Activated T-cell treated with anti-CD3 and anti-CD28 coated beads, Interleukin-2, amount 50 U/mL, for 1 hour (primary cell): Measurements from ENCODE around the gene DIS3L2.
"Not testable (repeated sequence)": the region's sequence is repeated elsewhere in the genome, so short reads cannot be mapped to it uniquely, and the experiment has no call there.

Source experiments
- DNase-seq: peaks from one replicate; pipeline ENCODE4 v3.0.0-alpha.2; 2020

The DIS3L2 gene

DNA sequence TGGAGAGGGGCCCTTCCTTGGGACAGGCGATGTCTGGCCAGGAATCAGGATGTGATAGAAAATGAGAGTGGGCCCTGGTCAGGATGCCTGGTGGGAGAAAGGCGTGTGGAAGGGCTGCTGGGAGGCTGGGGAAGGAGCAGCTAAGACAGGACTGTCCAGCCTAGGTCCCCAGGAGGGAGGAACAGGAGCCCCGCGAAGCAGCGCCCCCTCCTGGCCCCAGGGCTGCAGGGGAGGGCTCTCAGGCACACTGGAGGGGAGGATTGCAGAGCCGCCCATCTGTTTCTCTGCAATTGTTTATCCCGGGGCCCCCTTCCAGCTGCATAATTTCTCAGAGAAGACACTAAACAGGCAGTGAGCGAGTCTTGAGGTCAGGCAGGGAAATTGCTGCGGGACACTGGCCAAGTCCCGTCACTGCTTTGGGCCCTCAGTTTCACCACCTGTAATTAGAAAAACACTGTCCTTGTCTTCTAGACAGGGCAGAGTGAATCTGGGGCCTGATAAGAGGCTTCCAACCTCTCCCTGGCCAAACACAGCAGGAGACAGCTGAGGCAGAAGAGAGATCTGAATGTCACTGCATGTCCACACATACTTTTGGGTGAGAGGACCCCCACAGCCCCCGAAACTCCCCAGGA is 31.4 kb upstream of the DIS3L2 start:
- DNase-seq: no peak

- no peak for DNase-seq
Observed at GRCh38 chr2:231930593-231931281, 30.8 kb upstream of the DIS3L2 start.

GRCh38 chr2:231931481-231931915 is 30.0 kb upstream of the DIS3L2 start:
- no peak for DNase-seq

DNA sequence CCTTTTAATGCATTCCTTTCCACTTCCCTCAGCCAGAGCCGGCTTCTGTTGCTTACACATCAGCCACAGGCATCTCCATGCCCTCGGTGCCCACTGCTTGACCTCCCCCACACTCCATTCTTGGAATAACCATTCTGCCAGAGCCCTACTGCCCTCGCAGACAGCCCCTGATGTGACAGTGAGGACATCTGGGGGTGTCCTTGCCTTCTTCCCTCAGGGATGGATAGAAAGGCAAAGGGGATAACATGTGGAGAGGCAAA is 28.9 kb upstream of the DIS3L2 start:
- no peak for DNase-seq

DNA sequence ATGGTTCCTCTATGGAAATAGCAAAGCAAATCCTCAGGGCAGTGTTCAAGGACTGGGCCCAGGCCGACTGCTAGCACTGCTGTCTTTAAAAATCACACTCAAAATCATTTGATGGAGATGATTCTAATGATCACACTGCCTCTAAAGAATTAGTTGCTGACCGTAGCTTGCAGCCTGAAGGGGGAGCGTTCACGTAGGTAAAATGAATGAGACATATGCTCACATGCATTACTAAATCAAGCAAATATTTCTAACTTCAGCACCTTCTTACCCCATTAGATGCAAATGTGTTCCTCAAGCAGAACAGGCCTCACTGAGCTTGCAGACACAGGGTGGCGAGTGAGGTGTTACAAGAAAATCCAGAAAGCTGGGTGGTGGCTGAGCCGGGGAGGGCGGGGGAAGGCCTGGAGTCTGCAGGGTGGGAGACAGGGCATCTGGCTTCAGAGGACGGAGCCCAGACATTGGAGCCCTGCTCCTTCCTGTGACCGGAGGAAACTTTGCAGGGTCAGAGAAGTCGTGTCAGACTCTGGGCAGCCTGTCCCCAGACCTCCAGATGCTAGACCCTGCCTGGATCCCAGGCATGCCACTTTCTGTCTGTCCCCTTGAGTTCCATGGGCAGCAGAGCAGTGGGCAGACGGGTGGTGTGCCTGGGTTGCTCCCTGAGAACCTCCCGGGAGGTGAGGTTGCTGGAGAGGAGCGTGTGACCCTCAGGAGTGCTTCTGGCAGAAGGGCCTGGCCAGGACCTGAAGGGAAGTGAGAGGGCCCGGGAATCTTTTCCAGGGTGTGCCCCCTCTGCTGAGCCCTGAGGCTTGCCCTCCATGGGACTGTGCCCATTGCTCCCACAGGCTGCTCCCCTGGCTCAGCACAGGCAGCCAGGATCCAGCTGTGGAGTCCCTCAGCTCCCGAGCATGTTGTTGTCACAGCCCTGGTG is 28.3 kb upstream of the DIS3L2 start:
- no peak for DNase-seq

GRCh38 chr2:231933916-231934401 is 27.6 kb upstream of the DIS3L2 start:
- DNase-seq: no peak

GRCh38 chr2:231934441-231935206 is 26.9 kb upstream of the DIS3L2 start:
- DNase-seq: no peak

DNA sequence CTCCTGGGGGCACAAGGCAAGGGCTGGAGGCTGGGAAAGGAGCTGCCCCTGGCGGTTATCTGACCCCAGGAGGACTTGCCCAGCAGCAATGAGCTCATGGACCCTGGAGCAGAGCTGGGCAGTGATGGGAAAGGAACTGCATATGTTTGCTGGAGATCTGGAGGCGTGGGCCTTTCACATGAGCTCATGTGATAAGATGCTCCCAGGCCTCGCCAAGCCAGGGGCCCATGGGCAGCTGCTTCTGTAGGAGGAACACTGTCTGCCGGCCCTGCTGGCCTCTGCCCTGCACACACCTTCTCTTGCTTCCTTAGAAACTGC is 26.3 kb upstream of the DIS3L2 start:
- DNase-seq: no peak

GRCh38 chr2:231935815-231936214 is 25.7 kb upstream of the DIS3L2 start:
- no peak for DNase-seq

DNA sequence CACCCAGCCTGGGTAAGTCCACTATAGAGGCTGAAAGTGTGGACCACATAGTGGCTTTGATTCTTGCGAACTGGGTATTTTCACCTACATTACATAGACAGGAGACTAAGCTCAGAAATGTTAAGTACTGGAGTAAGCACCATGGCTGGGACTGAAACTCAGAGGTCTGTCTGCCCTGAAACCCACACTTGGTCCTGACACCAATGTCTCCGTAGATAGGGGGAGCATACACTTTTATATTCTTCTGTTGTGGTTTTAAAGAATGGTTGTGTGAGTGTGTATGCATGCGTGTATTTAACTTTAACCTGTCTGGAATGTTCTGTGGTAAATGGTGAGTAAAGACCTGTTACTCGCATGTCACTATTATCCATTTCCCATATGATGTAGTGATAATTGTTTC is 25.0 kb upstream of the DIS3L2 start:
- no peak for DNase-seq

DNA sequence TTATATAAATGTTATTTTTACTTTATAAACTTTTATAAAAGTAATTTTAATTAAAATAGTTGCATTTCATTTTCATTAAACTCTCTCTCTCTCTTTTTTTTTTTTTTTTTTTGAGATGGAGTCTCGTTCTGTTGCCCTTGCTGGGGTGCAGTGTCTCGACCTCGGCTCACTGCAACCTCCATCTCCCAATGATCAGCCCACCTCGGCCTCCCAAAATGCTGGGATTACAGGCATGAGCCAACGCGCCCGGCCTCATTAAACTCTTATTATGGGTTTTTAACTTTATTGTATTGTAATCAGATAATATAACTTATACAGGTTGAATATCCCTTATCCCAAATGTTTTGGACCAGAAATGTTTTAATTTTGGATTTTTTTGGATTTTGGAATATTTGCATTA is 24.5 kb upstream of the DIS3L2 start:
- DNase-seq: no peak

GRCh38 chr2:231939022-231939421 is 22.5 kb upstream of the DIS3L2 start:
- no peak for DNase-seq

- no peak for DNase-seq
Observed at GRCh38 chr2:231940795-231941194, 20.7 kb upstream of the DIS3L2 start.

- DNase-seq: no peak
Observed at GRCh38 chr2:231941673-231942072, 19.8 kb upstream of the DIS3L2 start.

GRCh38 chr2:231942180-231942579 is 19.3 kb upstream of the DIS3L2 start:
- no peak for DNase-seq

- DNase-seq: no peak
Observed at GRCh38 chr2:231946241-231946814, 15.2 kb upstream of the DIS3L2 start.

- not testable (repeated sequence) for DNase-seq
Observed at GRCh38 chr2:231947112-231947511, 14.4 kb upstream of the DIS3L2 start.

DNA sequence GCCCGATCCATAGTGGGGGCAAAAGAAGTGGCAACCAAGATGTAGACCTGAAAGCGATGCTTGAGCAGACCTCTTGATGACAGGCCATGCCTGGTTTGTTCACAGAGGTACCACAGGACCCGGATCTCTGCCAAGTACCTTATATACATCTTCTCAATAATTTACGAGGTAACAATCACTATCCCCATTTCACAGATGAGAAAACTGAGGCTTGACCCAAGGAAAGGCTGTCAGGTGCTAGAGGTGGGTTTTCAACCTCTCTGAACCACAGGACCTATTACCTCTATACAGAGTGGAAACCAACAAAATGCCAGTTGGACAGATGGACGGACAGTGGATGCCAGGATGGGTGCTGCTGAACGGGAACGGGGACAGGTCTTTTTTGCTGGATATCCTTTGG is 13.8 kb upstream of the DIS3L2 start:
- DNase-seq: no peak

GRCh38 chr2:231951452-231952035 is 10.0 kb upstream of the DIS3L2 start:
- DNase-seq: no peak

DNA sequence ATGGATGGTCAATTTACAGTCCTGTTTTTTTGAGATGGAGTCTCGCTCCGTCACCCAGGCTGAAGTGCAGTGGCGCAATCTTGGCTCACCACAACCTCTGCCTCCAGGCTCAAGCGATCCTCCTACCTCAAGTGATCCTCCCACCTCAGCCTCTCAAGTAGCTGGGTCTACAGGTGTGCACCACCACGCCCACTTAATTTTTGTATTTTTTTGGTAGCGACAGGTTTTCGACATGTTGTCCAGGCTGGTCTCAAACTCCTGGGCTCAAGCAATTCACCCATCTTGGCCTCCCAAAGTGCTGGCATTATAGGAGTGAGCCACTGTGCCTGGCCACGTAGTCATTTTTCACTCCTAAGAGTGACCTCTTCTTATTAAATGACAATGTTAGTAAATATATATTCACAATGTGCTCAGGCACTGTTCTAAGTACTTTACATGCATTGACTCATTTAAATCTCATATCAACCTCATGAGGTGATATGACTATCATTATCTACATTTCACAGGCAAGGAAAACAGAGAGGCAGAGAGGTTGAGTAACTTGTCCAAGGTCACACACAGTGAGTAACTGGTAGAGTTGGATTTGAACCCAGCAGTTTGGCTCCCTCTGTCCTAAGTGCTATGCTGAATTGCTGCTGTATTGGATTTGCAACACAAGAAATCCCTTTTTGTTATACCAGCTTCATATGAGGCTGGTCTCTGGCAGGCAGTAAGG is 5.6 kb upstream of the DIS3L2 start:
- no peak for DNase-seq

DNA sequence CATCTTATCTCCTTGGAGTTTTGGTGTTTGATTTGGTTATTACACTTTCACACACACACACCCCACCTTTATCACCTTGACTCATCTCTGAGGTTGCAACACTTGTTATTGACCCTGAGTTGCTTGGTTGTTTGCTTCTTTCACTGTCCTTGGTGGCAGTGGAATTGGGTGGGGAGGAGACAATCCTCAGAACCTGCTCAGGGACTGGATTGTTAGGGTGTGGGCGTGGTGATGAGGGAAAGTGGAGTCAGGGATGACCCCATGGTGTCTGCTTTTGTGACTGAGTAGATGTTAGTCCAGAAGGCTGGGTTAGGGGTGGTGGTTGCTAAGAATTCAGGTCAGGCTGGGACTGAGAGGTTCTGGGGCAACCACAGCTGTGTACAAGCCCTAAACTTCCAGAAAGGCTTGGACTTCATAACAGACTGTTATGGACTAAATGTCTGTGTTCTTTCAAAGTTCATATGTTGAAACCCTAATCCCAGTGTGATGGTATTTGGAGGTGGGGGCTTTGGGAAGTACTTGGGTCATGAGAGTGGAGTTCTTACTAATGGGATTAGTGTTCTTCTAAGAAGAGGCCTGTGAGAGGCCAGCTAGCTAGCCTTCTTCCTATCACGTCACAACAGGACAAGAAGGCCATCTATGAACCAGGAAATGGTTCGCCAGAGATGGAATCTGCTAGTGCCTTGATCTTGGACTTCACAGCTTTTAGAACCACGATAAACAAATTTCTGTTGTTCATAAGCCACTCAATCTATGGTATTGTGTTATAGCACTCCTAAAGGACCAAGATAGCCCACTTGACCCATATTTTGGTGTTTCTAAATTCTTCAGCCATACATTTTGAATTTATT is 3.4 kb upstream of the DIS3L2 start:
- DNase-seq: no peak
